Natural killer cell (primary cell): ENCODE data around the gene RASL10B. TPM values are rescaled to one million over a fixed set of nuclear protein-coding genes. Genes with fewer than 3 reads are reported as not detected.

ENCODE experiments used
- ATAC-seq, 3 donors: fragments of 150-1000 bp in 2 of 3; fragments of 200-7000 bp in 1 of 3; cut with Tn5 transposase; 1 replicate in 1 of 3; 2 replicates in 2 of 3; pipeline ENCODE4 v1.10.0; 2021; ENCODE audit warnings: mild to moderate bottlenecking in 2 of 3, moderate library complexity in 2 of 3
- DNase-seq, 2 donors: peaks; one replicate each; pipeline versions ENCODE4 v3.0.0 to v3.0.0-alpha.2; 2013 to 2021; ENCODE audit warnings: mixed read lengths in 1 of 2
- H3K27ac ChIP-seq: one replicate; pipeline ENCODE4 v1.5.1; 2013; ENCODE audit warnings: mild to moderate bottlenecking, low read length
- H3K27me3 ChIP-seq: one replicate; pipeline ENCODE4 v1.6.1; 2013; ENCODE audit warnings: low read length; ENCODE audit not compliant: control insufficient read depth, insufficient read depth
- H3K36me3 ChIP-seq: one replicate; pipeline ENCODE4 v1.6.1; 2013; ENCODE audit warnings: low read length; ENCODE audit not compliant: control insufficient read depth, insufficient read depth
- H3K4me1 ChIP-seq: one replicate; pipeline ENCODE4 v1.6.1; 2013; ENCODE audit warnings: low read length; ENCODE audit not compliant: control insufficient read depth, insufficient read depth
- H3K4me3 ChIP-seq: one replicate; pipeline ENCODE4 v1.5.1; 2013; ENCODE audit warnings: low read length
- H3K9me3 ChIP-seq: one replicate; pipeline ENCODE4 v1.6.1; 2013; ENCODE audit warnings: low read length; ENCODE audit not compliant: control insufficient read depth, insufficient read depth
- H3K27ac Mint-ChIP-seq, 2 donors: one replicate each; pipeline ENCODE4 v1.8.0; 2022; ENCODE audit warnings: mild to moderate bottlenecking in 2 of 2, mixed read lengths in 2 of 2, moderate library complexity in 1 of 2
- H3K27me3 Mint-ChIP-seq, 2 donors: one replicate each; pipeline ENCODE4 v1.8.0; 2022; ENCODE audit warnings: low read depth in 2 of 2, mixed read lengths in 2 of 2
- H3K36me3 Mint-ChIP-seq: one replicate; pipeline ENCODE4 v1.8.0; 2022; ENCODE audit warnings: mixed read lengths
- H3K4me1 Mint-ChIP-seq, 2 donors: one replicate each; pipeline ENCODE4 v1.8.0; 2022; ENCODE audit warnings: mixed read lengths in 2 of 2
- H3K4me3 Mint-ChIP-seq: one replicate; pipeline ENCODE4 v1.8.0; 2022; ENCODE audit warnings: mild to moderate bottlenecking, moderate library complexity, mixed read lengths
- H3K9me3 Mint-ChIP-seq, 2 donors: one replicate each; pipeline ENCODE4 v1.8.0; 2022; ENCODE audit warnings: mixed read lengths in 2 of 2
- WGBS: methylation state at CpG from one replicate; pipeline ENCODE4 v1.1.7; 2013; ENCODE audit warnings: missing lambda C conversion rate; ENCODE audit not compliant: insufficient coverage; 5-methylcytosine and 5-hydroxymethylcytosine counted together
- intact Hi-C: fragments of 100-400 bp; cut with micrococcal nuclease; formaldehyde crosslinking; loops from one replicate; pipeline ENCODE4 v1.14.2; 2022
- total RNA-seq, 4 donors: library from RNA; stranded (reverse); fragments of 120-200 nt in 1 of 4; gene quantifications; one replicate each; pipeline versions ENCODE4 v1.2.3 to v1.2.4, GENCODE V29; 2013 to 2022
- TF ChIP-seq, protein P1 (sequence below): fragments of 200-600 bp; IDR thresholded peaks from one replicate; pipeline ENCODE4 v1.8.0; 2022; ENCODE audit warnings: antibody characterized with exemption

Gene RASL10B
- total RNA-seq, 3 donors from 2014 or later (not counting 1 experiment from before 2014, with no cell fraction given) = 0.07 TPM; not detected in 2

DNA sequence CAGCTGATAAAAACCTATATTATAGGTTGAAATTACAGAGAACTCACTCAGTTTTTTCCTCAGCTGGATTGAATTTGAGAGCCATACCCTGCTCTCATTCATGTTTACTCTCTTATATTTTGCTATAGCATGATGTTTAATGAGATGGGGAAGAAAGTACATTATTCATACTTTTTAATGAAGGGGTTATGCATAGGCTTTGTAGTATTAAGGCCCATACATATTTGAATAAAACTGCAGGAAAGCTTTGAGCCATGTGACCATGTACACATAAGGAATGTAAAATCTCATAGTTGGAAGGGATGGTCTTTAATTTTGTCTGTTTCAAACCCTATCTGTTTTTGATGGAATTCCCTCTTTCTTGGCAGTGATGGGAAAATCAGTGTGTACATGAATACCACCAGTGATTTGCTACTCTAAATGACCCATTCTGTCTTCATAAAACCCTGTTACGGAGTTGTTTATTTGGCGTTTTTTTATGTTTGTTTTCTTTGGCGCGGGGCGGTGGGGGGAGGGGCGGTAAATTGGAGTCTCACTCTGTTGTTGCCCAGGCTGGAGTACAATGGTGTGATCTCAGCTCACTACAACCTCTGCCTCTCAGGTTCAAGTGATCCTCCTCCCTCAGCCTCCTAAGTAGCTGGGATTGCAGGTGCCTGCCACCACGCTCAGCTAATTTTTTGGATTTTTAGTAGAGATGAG, 38.8 kb upstream of the RASL10B start:
- TF ChIP-seq, protein P1, sequence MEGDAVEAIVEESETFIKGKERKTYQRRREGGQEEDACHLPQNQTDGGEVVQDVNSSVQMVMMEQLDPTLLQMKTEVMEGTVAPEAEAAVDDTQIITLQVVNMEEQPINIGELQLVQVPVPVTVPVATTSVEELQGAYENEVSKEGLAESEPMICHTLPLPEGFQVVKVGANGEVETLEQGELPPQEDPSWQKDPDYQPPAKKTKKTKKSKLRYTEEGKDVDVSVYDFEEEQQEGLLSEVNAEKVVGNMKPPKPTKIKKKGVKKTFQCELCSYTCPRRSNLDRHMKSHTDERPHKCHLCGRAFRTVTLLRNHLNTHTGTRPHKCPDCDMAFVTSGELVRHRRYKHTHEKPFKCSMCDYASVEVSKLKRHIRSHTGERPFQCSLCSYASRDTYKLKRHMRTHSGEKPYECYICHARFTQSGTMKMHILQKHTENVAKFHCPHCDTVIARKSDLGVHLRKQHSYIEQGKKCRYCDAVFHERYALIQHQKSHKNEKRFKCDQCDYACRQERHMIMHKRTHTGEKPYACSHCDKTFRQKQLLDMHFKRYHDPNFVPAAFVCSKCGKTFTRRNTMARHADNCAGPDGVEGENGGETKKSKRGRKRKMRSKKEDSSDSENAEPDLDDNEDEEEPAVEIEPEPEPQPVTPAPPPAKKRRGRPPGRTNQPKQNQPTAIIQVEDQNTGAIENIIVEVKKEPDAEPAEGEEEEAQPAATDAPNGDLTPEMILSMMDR = no peak
- H3K27me3 ChIP-seq = no peaks in the 10 kb centered on the region
- peaks cover 68% of the 10 kb centered on the region for H3K36me3 ChIP-seq
- Mint-ChIP-seq H3K27ac (no peak overlapping the region), H3K4me3 (no peak overlapping the region), H3K4me1 (no peaks in the 10 kb centered on the region), H3K27me3 (no peaks in the 10 kb centered on the region), H3K9me3 (no peaks in the 10 kb centered on the region), H3K36me3 (peaks cover 9% of the 10 kb centered on the region)
- ATAC-seq (no peak), DNase-seq (no peak)
- H3K9me3 ChIP-seq = no peaks in the 10 kb centered on the region
- H3K4me1 ChIP-seq = no peaks in the 10 kb centered on the region
- H3K27ac ChIP-seq = no peak overlapping the region
- 100% methylated on average over 7 of the region's 7 CpGs for WGBS
- intact Hi-C loops = no loop called here
- H3K4me3 ChIP-seq = no peak overlapping the region

GRCh38 chr17:35693662-35694061, 37.8 kb upstream of the RASL10B start:
- Mint-ChIP-seq H3K9me3 (no peaks in the 10 kb centered on the region), H3K4me3 (no peak overlapping the region), H3K27ac (no peak overlapping the region), H3K27me3 (no peaks in the 10 kb centered on the region), H3K4me1 (no peaks in the 10 kb centered on the region), H3K36me3 (peaks cover 9% of the 10 kb centered on the region)
- Histone ChIP-seq H3K27ac (no peak overlapping the region), H3K9me3 (no peaks in the 10 kb centered on the region), H3K4me1 (no peaks in the 10 kb centered on the region), H3K36me3 (peaks cover 61% of the 10 kb centered on the region), H3K27me3 (no peaks in the 10 kb centered on the region), H3K4me3 (no peak overlapping the region)
- WGBS = 100% methylated on average over 2 of the region's 3 CpGs
- TF ChIP-seq, protein P1 = no peak
- no peak for ATAC-seq
- intact Hi-C loops = no loop called here
- DNase-seq = no peak

DNA sequence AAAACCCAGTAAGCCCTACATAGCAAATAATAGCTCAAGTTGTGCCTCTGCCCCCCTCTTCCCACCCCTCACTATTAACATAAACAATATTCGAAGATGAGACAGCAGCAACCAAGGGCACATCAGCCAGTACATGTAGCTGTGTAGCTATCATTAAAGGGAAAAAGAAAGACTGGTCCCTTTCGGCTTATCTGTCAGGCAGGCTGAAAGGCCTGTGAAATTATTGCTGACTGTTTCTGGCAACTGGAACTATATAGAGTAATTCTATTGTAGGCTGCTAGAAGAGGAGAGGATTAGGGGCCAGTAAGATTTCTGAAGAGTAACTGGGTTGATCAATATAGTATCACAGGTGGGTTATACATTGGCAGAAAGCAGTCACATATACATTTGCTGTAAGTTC, 36.5 kb upstream of the RASL10B start:
- H3K4me1 ChIP-seq = no peaks in the 10 kb centered on the region
- whole genome bisulfite sequencing = 100% methylated on average over 1 of the region's 2 CpGs
- H3K4me1 Mint-ChIP-seq = no peaks in the 10 kb centered on the region
- TF ChIP-seq, protein P1 = no peak
- no peaks in the 10 kb centered on the region for H3K27me3 Mint-ChIP-seq
- intact Hi-C loops = no loop called here
- H3K36me3 Mint-ChIP-seq = peaks cover 5% of the 10 kb centered on the region
- no peak overlapping the region for H3K4me3 Mint-ChIP-seq
- no peaks in the 10 kb centered on the region for H3K27me3 ChIP-seq
- H3K4me3 ChIP-seq = no peak overlapping the region
- no peak overlapping the region for H3K27ac ChIP-seq
- H3K9me3 ChIP-seq = no peaks in the 10 kb centered on the region
- peaks cover 52% of the 10 kb centered on the region for H3K36me3 ChIP-seq
- H3K9me3 Mint-ChIP-seq = no peaks in the 10 kb centered on the region
- DNase-seq (no peak), ATAC-seq (no peak)
- no peak overlapping the region for H3K27ac Mint-ChIP-seq

DNA sequence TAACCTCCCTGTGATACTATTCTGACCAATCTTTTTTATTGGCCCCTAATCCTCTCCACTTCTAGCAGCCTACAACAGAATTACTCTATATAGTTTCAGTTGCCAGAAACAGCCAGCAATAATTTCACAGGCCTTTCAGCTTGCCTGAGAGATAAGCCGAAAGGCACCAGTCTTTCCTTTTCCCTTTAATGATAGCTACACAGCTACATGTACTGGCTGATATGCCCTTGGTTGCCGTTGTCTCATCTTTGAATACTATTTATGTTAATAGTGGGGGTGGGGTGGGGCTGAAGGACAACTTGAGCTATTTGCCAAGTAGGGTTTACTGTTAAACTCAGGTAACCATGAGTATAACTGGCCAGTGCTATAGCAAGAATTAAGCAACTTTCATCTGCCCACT, 35.8 kb upstream of the RASL10B start:
- H3K27ac Mint-ChIP-seq = no peak overlapping the region
- no peak overlapping the region for H3K4me3 Mint-ChIP-seq
- Histone ChIP-seq H3K27me3 (no peaks in the 10 kb centered on the region), H3K4me3 (no peak overlapping the region), H3K36me3 (peaks cover 46% of the 10 kb centered on the region), H3K4me1 (no peaks in the 10 kb centered on the region), H3K27ac (no peak overlapping the region), H3K9me3 (no peaks in the 10 kb centered on the region)
- peaks cover 0 to 4% of the 10 kb centered on the region in 2 donors for H3K4me1 Mint-ChIP-seq
- no peaks in the 10 kb centered on the region for H3K9me3 Mint-ChIP-seq
- intact Hi-C loops = no loop called here
- DNase-seq = no peak
- H3K36me3 Mint-ChIP-seq = no peaks in the 10 kb centered on the region
- no peaks in the 10 kb centered on the region for H3K27me3 Mint-ChIP-seq
- WGBS = 95% methylated on average over 2 of the region's 2 CpGs
- TF ChIP-seq, protein P1 = no peak
- ATAC-seq = no peak
